ENCODE data around the gene INTS6. TPM values are rescaled to one million over a fixed set of nuclear protein-coding genes. Genes with fewer than 3 reads are reported as not detected.

The INTS6 gene
- total RNA-seq, 1 donor from 2014 or later: 40.4 TPM

DNA sequence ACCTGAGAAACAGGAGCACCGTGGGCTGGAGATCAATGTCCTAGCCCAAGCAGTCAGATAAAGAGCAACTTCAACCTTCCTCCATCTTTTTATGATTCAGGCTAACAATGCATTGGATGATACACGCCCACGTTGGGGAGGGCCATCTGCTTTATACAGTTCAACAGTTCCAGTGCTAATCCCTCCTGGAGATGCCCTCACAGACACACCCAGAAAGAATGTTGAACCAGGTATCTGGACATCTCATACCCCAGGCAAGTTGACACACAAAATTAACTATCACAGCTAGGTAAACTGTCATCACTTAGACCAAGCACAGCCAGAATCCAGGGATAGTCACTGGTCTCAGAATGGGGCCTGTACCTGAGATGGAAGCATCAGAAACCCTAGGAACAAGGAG lies 134.0 kb downstream of the INTS6 start:
- no peak for DNase-seq (ENCODE audit: low read depth, low spot score)

DNA sequence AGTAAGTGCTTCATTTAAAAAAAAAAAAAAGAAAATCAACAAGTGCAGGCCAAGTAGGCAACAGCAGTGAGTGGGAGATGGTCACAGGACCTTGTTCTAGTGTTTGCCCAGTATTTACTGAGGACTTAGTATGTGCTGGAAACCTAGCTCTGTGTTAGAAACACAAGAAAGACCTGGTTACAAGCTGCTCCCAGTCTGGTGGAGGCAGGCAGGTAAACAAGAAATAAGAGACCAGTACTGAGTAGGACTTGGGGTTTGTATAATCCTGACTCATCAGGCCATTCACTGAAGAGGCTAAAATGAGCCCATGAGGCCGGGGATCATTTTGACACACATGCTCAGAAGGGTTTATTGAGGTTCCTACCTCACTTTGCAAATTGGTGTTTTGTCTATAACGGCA lies 134.8 kb downstream of the INTS6 start:
- DNase-seq (ENCODE audit: low read depth, low spot score): no peak

DNA sequence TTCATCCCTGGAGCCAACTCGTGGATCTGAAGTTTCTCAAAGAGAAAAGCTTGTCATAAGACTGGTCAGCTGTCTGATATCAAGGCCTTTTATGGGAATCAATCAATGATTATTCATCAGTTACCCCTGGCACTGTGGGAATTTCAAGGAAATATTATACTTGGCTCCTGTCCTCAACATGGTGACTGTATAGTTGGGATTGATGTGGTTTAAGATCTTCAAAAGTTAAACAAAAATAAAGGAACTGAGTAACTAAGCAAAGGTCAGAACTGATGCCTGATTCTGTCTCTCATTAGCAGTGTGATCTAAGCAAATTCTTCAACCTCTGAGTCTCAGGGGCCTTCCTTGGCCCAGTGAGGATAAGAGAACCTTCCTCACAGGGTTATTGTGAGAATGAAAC lies 135.6 kb downstream of the INTS6 start:
- no peak for DNase-seq (ENCODE audit: low read depth, low spot score)

DNA sequence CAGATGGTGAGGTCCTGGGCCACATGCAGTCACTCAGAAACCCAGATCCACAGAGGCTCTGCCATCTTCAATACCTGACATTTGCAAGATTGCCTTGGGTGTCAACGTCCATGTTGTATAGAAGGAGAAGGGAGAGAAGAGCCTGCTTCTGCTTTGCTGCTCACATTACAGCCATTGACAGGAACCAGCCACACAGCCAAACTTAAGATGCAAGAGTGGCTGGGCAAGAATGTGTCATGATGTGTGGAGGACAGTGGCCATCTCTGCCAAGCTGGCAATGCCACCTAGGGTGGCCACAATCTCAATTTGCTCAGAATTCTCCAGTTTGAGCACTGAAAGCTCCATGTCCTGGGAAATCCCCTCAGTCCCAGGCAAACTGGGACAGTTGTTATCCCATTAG lies 139.2 kb downstream of the INTS6 start:
- DNase-seq (ENCODE audit: low read depth, low spot score): no peak

DNA sequence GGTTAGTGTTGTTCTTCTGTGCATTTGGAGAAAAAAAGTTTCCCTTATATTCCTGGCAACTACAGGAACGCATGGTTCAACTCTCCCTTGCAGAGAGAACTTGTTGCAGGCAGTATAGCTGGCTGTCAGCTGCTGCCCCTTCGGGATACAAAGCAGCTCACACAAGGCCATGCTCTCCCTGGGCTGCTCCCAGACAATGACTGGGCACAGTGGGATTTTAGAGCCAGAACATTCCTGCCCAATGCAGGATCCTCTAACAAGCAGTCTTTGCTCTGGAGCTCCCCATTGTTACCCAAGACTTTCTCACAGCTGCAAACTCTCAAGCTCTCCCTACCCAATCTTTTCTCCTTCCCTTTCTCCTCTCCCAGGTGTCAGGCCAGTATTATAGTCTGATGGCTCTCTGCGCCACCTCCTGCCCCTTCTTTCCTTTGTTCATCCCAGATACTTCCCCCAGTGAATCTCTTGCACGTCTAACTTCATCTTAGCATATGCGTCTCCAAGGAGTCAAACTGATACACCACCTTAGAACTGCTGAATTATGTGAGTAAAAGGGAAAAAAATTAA lies 140.8 kb downstream of the INTS6 start:
- DNase-seq (ENCODE audit: low read depth, low spot score): no peak

Other genes starting within 250 kb of the INTS6 start
- gene FAM124A, start 230.6 kb downstream of the INTS6 start, total RNA-seq: 6.7 and 7.0 TPM in 2 replicates
- not detected in 2 replicates for gene SERPINE3, start 113.3 kb downstream of the INTS6 start, total RNA-seq
- 1.7 and 2.8 TPM in 2 replicates for gene WDFY2, start 131.4 kb upstream of the INTS6 start, total RNA-seq

All from pulmonary artery endothelial cell (primary cell).